ENCODE measurements around the gene MYO9B. TPM values are rescaled to one million over a fixed set of nuclear protein-coding genes. Genes with fewer than 3 reads are reported as not detected.

The MYO9B gene
- total and polyA plus RNA-seq, 2 of the 13 experiments (the other 11 are each of a cell fraction or from before 2014, with no cell fraction given), result 18.0 to 18.3 TPM

GRCh38 chr19:17255150-17255621, 179.6 kb downstream of the MYO9B start (continued):
- TF ChIP-seq NFAT5 (CRISPR knock-in tag; IDR thresholded peaks at IDR 0.05) (no peak), ZFP36 (IDR thresholded peaks at IDR 0.05; ENCODE audit: borderline replicate concordance, low read depth, low read length, partially characterized antibody) (no peak), SIX4 (CRISPR knock-in tag; IDR thresholded peaks at IDR 0.05) (no peak), MED8 (CRISPR knock-in tag; IDR thresholded peaks at IDR 0.05; ENCODE audit: insufficient replicate concordance) (no peak), DR1 (CRISPR knock-in tag; IDR thresholded peaks at IDR 0.05) (no peak), ELF1 (CRISPR knock-in tag; IDR thresholded peaks at IDR 0.05) (peak; percentile 20; the same call in 1 of the 2 replicates), KMT2B (CRISPR knock-in tag; IDR thresholded peaks at IDR 0.05) (0 out of 2 replicates have a peak, but pooled peaks have one; percentile 26), STAT5B (CRISPR knock-in tag; IDR thresholded peaks at IDR 0.05) (no peak), JUN (CRISPR knock-in tag; IDR thresholded peaks at IDR 0.05) (no peak), ZNF543 (CRISPR knock-in tag; IDR thresholded peaks at IDR 0.05) (peak; percentile 54; the same call in 1 of the 2 replicates), SPEN (CRISPR knock-in tag; IDR thresholded peaks at IDR 0.05; ENCODE audit: low read depth) (peak; percentile 43; the same call in 1 of the 2 replicates), ZNF737 (CRISPR knock-in tag; IDR thresholded peaks at IDR 0.05; ENCODE audit: borderline replicate concordance) (no peak), GATAD2A (CRISPR knock-in tag; IDR thresholded peaks at IDR 0.05) (peak; percentile 56), ZNF343 (CRISPR knock-in tag; IDR thresholded peaks at IDR 0.05) (no peak), PRDM15 (CRISPR knock-in tag; IDR thresholded peaks at IDR 0.05) (no peak), FOXC1 (CRISPR knock-in tag; IDR thresholded peaks at IDR 0.05; ENCODE audit: borderline replicate concordance) (no peak), FOXO1 (CRISPR knock-in tag; IDR thresholded peaks at IDR 0.05) (no peak; the same call in 1 of the 2 replicates), HOXD1 (CRISPR knock-in tag; IDR thresholded peaks at IDR 0.05) (no peak), RNF219 (CRISPR knock-in tag; IDR thresholded peaks at IDR 0.05) (no peak), ZNF644 (CRISPR knock-in tag; IDR thresholded peaks at IDR 0.05; ENCODE audit: low read depth) (peak; percentile 38; the same call in 1 of the 2 replicates), NR2F6 (IDR thresholded peaks at IDR 0.05) (no peak), NR2F6 (CRISPR knock-in tag; IDR thresholded peaks at IDR 0.05) (0 out of 2 replicates have a peak, but pooled peaks have one; percentile 30)
